GM23338 (cell line): ENCODE results near the gene KLHL17. TPM values are rescaled to one million over a fixed set of nuclear protein-coding genes. Genes with fewer than 3 reads are reported as not detected.

Experiments used
- ATAC-seq: fragments of 200-7000 bp; cut with Tn5 transposase; 3 replicates; pipeline ENCODE4 v1.9.1; 2020
- DNase-seq: peaks from one replicate; pipeline ENCODE4 v3.0.0-alpha.2; 2015; ENCODE audit warnings: low spot score
- H2AFZ ChIP-seq: fragments of 200-600 bp; sonication (generic); 2 replicates; pipeline ENCODE4 v1.8.0; 2016; ENCODE audit warnings: antibody characterized with exemption, mild to moderate bottlenecking, moderate library complexity
- H3F3A ChIP-seq: fragments of 200-600 bp; sonication (generic); replicated peaks from 2 replicates; pipeline ENCODE4 v1.8.0; 2017; ENCODE audit warnings: antibody characterized with exemption, mixed run types, low read depth
- H3K27ac ChIP-seq: fragments of 200-600 bp; sonication (generic); 2 replicates; pipeline ENCODE4 v1.6.1; 2016; ENCODE audit warnings: low read depth
- H3K27me3 ChIP-seq: fragments of 200-600 bp; sonication (generic); 2 replicates; pipeline ENCODE4 v1.8.0; 2016; ENCODE audit warnings: mild to moderate bottlenecking, mixed run types, moderate library complexity; ENCODE audit not compliant: insufficient read depth
- H3K36me3 ChIP-seq: fragments of 200-600 bp; sonication (generic); 2 replicates; pipeline ENCODE4 v1.8.0; 2016; ENCODE audit warnings: mild to moderate bottlenecking; ENCODE audit not compliant: insufficient read depth
- H3K4me1 ChIP-seq: fragments of 200-600 bp; sonication (generic); 2 replicates; pipeline ENCODE4 v1.8.0; 2016; ENCODE audit warnings: mild to moderate bottlenecking, moderate library complexity; ENCODE audit not compliant: insufficient read depth
- H3K4me2 ChIP-seq: fragments of 200-600 bp; sonication (generic); 2 replicates; pipeline ENCODE4 v1.7.1; 2017; ENCODE audit warnings: mixed run types
- H3K4me3 ChIP-seq: fragments of 200-600 bp; sonication (generic); 2 replicates; pipeline ENCODE4 v1.6.1; 2016; ENCODE audit warnings: mixed run types
- H3K79me2 ChIP-seq: fragments of 200-600 bp; sonication (generic); replicated peaks from 2 replicates; pipeline ENCODE4 v1.8.0; 2017; ENCODE audit warnings: mild to moderate bottlenecking; ENCODE audit not compliant: insufficient read depth
- H3K9me2 ChIP-seq: fragments of 200-600 bp; sonication (generic); 2 replicates; pipeline ENCODE4 v1.8.0; 2017; ENCODE audit not compliant: insufficient read depth
- H4K20me1 ChIP-seq: fragments of 200-600 bp; sonication (generic); replicated peaks from 2 replicates; pipeline ENCODE4 v1.8.0; 2017; ENCODE audit warnings: mild to moderate bottlenecking; ENCODE audit not compliant: insufficient read depth
- H3K27ac Mint-ChIP-seq: 2 replicates; pipeline ENCODE4 v1.8.0; 2020; ENCODE audit warnings: inconsistent platforms, mild to moderate bottlenecking, moderate library complexity, mixed read lengths
- H3K27me3 Mint-ChIP-seq: 3 replicates; pipeline ENCODE4 v1.8.0; 2022; ENCODE audit warnings: low read depth, mild to moderate bottlenecking, moderate library complexity, mixed read lengths, inconsistent platforms; ENCODE audit not compliant: insufficient read depth, poor library complexity
- H3K36me3 Mint-ChIP-seq: 3 replicates; pipeline ENCODE4 v1.8.0; 2021; ENCODE audit warnings: low read depth, mild to moderate bottlenecking, inconsistent platforms, moderate library complexity, mixed read lengths
- H3K4me1 Mint-ChIP-seq: 3 replicates; pipeline ENCODE4 v1.8.0; 2020; ENCODE audit warnings: mild to moderate bottlenecking, inconsistent platforms, mixed read lengths
- H3K4me3 Mint-ChIP-seq: 3 replicates; pipeline ENCODE4 v1.8.0; 2021; ENCODE audit warnings: moderate library complexity, mild to moderate bottlenecking, inconsistent platforms, mixed read lengths
- H3K9me3 Mint-ChIP-seq: 3 replicates; pipeline ENCODE4 v1.8.0; 2020; ENCODE audit warnings: moderate library complexity, mild to moderate bottlenecking, inconsistent platforms, mixed read lengths
- ETS1 ChIP-seq: IDR thresholded peaks from 2 replicates; pipeline ENCODE4 v1.6.1; 2016; ENCODE audit warnings: antibody characterized with exemption
- ZNF331 ChIP-seq: fragments of 250-450 bp; sonication (Bioruptor Pico); IDR thresholded peaks from 2 replicates; pipeline ENCODE4 v1.5.0; 2020; ENCODE audit warnings: low read depth, mild to moderate bottlenecking, moderate library complexity
- ZNF462 ChIP-seq: fragments of 250-450 bp; sonication (Bioruptor Pico); IDR thresholded peaks from 2 replicates; pipeline ENCODE4 v1.5.0; 2020; ENCODE audit warnings: mild to moderate bottlenecking, moderate library complexity
- polyA plus RNA-seq: library from polyadenylated mRNA; unstranded; fragments of >200 nt; fragmentation: Nextera tagmentation; extraction: Ambion mirVana; gene quantifications from 2 replicates; pipeline ENCODE4 v1.2.1, GENCODE V29; 2016
- total RNA-seq: library from RNA; depleted of rRNA; stranded (reverse); fragments of >200 nt; shearing (Covaris generic); gene quantifications from 2 replicates; pipeline ENCODE4 v1.2.3, GENCODE V29; 2014
- TF ChIP-seq, protein P1 (sequence below), 2 experiments: fragments of 200-600 bp in 1 of 2; sonication (generic) in 1 of 2; conservative IDR thresholded peaks; 2 replicates each; pipeline versions ENCODE4 v1.5.1 to v1.6.1; 2016 to 2017; ENCODE audit warnings: antibody characterized with exemption in 2 of 2, low read depth in 2 of 2, mild to moderate bottlenecking in 2 of 2, moderate library complexity in 1 of 2

The KLHL17 gene
- total and polyA plus RNA-seq, 2 experiments from 2014 or later, result 16.5 to 37.1 TPM

GRCh38 chr1:982765-983436 lies 22.5 kb downstream of the KLHL17 start (continued):
- TF ChIP-seq ZNF462 (no peak), ZNF331 (CRISPR knock-in tag) (no peak)
- TF ChIP-seq, protein P1, sequence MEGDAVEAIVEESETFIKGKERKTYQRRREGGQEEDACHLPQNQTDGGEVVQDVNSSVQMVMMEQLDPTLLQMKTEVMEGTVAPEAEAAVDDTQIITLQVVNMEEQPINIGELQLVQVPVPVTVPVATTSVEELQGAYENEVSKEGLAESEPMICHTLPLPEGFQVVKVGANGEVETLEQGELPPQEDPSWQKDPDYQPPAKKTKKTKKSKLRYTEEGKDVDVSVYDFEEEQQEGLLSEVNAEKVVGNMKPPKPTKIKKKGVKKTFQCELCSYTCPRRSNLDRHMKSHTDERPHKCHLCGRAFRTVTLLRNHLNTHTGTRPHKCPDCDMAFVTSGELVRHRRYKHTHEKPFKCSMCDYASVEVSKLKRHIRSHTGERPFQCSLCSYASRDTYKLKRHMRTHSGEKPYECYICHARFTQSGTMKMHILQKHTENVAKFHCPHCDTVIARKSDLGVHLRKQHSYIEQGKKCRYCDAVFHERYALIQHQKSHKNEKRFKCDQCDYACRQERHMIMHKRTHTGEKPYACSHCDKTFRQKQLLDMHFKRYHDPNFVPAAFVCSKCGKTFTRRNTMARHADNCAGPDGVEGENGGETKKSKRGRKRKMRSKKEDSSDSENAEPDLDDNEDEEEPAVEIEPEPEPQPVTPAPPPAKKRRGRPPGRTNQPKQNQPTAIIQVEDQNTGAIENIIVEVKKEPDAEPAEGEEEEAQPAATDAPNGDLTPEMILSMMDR (conservative IDR thresholded peaks at IDR 0.05; ENCODE audit: low read depth in 2 of 2), result no peak

DNA sequence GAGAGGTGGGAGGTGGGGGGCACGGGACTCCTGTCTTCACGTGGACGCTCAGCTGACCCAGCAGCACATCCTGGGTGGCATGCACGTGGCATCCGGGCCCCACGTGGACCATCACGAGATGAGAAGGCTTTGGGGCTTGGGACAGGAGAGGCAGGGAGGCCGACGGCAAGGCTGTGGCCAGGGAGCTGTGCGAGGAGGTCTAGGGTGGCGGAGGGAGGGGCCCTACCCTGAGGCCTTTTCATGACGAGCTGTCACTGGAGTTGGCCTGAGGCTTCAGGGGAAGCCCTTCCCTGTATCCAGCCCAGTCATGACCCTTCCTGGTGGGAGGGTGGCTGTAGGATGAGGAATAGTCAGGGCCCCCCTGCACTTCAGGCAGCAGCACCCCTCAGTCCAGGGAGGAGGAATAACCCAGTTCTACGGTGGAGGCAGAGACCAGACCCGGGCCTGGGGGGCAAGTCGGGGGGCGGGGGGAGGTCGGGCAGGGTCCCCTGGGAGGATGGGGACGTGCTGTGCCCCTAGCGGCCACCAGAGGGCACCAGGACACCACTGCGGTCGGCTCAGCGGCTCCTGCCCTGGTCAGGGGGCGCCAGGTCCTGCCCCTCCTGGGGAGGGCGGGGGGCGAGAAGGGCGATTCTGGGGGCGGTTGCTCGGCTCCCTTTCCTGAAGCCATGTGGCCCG lies 23.6 kb downstream of the KLHL17 start:
- DNase-seq (peak; percentile 65), ATAC-seq (peak; percentile 85)
- Histone ChIP-seq H3K36me3 (no peaks in the 10 kb centered on the region), H3K4me3 (no peak overlapping the region), H2AFZ (no peak overlapping the region), H4K20me1 (no peaks in the 10 kb centered on the region), H3K79me2 (no peaks in the 10 kb centered on the region), H3F3A (no peaks in the 10 kb centered on the region), H3K4me1 (no peaks in the 10 kb centered on the region), H3K27me3 (peaks cover 50% of the 10 kb centered on the region), H3K9me2 (no peaks in the 10 kb centered on the region), H3K4me2 (peak overlapping the region; percentile 71; the same call in 1 of the 2 replicates), H3K27ac (no peak overlapping the region)
- H3K4me1 Mint-ChIP-seq, result no peaks in the 10 kb centered on the region
- H3K36me3 Mint-ChIP-seq, result no peaks in the 10 kb centered on the region
- no peaks in the 10 kb centered on the region; the same call in 2 of the 3 replicates for H3K9me3 Mint-ChIP-seq
- H3K4me3 Mint-ChIP-seq, result no peak overlapping the region
- H3K27me3 Mint-ChIP-seq, result peaks cover 52% of the 10 kb centered on the region
- no peak overlapping the region for H3K27ac Mint-ChIP-seq
- TF ChIP-seq, protein P1 (conservative IDR thresholded peaks at IDR 0.05; ENCODE audit: low read depth in 2 of 2), result peak; percentile 64 to 88
- TF ChIP-seq ETS1, result no peak
